Fibroblast of villous mesenchyme (primary cell): ENCODE results near the gene DNAJC22. TPM values are rescaled to one million over a fixed set of nuclear protein-coding genes. Genes with fewer than 3 reads are reported as not detected.

Experiments
- DNase-seq: peaks from one replicate; pipeline ENCODE4 v3.0.0-alpha.2; 2010; ENCODE audit warnings: low read depth
- H3K4me3 ChIP-seq: 2 replicates; pipeline ENCODE4 v1.5.1; 2011; ENCODE audit warnings: low read depth, mild to moderate bottlenecking, low read length
- total RNA-seq: library from RNA; depleted of rRNA; stranded (reverse); fragments of >200 nt; gene quantifications from 2 replicates; pipeline ENCODE4 v1.2.3, GENCODE V29; 2012
- TF ChIP-seq, protein P1 (sequence below): IDR thresholded peaks from 2 replicates; pipeline ENCODE4 v1.5.1; 2012; ENCODE audit warnings: low read depth, mild to moderate bottlenecking, low read length; ENCODE audit not compliant: insufficient read depth

Gene DNAJC22
- total RNA-seq, 1 donor, result 1.7 TPM

DNA sequence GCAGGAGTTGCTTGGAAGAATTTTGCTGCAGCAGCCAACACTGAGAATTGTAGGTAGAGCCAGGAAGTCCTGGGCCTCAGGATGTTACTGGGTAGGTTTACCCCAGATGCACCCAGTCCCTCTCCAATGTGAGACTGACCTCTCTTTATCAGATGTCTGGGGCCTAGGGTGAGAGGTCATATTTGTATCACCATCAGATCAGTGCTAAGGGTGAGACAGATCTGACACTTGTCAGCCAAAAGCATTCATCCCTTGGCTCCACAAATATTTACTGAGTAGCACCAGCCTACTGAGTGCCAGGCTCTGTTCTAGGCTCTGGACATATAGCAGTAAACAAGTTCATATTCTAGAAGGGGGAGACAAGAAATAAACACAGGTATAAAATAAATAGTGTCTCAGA is 19.3 kb upstream of the DNAJC22 start:
- no peak overlapping the region for H3K4me3 ChIP-seq
- TF ChIP-seq, protein P1, sequence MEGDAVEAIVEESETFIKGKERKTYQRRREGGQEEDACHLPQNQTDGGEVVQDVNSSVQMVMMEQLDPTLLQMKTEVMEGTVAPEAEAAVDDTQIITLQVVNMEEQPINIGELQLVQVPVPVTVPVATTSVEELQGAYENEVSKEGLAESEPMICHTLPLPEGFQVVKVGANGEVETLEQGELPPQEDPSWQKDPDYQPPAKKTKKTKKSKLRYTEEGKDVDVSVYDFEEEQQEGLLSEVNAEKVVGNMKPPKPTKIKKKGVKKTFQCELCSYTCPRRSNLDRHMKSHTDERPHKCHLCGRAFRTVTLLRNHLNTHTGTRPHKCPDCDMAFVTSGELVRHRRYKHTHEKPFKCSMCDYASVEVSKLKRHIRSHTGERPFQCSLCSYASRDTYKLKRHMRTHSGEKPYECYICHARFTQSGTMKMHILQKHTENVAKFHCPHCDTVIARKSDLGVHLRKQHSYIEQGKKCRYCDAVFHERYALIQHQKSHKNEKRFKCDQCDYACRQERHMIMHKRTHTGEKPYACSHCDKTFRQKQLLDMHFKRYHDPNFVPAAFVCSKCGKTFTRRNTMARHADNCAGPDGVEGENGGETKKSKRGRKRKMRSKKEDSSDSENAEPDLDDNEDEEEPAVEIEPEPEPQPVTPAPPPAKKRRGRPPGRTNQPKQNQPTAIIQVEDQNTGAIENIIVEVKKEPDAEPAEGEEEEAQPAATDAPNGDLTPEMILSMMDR, result no peak
- no peak for DNase-seq

DNA sequence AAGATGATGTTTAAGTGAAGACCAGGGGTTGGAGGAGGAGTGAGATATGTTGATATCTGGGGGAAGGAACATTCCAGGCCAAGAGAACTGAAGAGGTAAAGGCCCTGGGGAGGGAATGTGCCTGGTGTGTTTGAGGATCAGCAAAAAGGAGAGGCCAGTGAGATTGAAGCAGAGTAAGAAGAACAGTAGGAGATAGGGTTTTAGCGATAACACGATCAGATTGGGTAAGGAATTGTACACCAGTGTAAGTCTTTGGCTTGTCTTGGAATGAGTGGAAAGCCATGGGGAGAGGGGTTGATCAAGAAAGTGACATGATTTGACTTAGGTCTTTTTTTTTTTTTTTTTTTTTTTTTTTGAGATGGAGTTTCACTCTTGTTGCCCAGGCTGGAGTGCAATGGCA is 18.8 kb upstream of the DNAJC22 start:
- H3K4me3 ChIP-seq, result no peak overlapping the region
- DNase-seq, result no peak
- TF ChIP-seq, protein P1, result no peak

DNA sequence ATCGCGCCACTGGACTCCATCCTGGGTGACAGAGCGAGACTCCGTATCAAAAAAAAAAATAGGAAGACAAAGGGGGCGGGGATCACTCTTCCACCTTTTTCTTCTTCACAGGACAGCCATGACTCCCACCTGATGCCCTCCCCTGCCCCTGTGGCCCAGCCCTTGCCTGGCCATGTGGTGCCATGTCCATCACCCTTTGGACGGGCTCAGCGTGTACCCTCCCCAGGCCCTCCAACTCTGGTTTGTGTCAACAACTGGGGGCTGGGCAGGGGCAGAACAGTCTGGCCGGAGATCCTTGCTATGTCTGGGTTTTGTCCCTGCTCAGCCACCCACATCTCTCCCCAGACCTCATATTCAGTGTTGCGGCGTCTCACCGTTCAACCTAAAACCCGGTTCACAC is 17.9 kb upstream of the DNAJC22 start:
- no peak overlapping the region for H3K4me3 ChIP-seq
- TF ChIP-seq, protein P1, result no peak
- DNase-seq, result no peak

DNA sequence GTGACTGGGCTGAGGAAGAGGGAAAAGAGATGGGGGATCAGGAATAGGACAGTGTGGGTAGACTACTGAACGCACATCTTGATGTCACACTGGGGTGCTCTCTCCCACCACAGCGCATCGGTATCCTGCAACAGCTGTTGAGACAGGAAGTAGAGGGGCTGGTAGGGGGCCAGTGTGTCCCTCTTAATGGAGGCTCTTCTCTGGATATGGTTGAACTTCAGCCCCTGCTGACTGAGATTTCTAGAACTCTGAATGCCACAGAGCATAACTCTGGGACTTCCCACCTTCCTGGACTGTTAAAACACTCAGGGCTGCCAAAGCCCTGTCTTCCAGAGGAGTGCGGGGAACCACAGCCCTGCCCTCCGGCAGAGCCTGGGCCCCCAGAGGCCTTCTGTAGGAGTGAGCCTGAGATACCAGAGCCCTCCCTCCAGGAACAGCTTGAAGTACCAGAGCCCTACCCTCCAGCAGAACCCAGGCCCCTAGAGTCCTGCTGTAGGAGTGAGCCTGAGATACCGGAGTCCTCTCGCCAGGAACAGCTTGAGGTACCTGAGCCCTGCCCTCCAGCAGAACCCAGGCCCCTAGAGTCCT is 16.6 kb upstream of the DNAJC22 start:
- H3K4me3 ChIP-seq, result no peak overlapping the region
- TF ChIP-seq, protein P1, result no peak
- no peak for DNase-seq

DNA sequence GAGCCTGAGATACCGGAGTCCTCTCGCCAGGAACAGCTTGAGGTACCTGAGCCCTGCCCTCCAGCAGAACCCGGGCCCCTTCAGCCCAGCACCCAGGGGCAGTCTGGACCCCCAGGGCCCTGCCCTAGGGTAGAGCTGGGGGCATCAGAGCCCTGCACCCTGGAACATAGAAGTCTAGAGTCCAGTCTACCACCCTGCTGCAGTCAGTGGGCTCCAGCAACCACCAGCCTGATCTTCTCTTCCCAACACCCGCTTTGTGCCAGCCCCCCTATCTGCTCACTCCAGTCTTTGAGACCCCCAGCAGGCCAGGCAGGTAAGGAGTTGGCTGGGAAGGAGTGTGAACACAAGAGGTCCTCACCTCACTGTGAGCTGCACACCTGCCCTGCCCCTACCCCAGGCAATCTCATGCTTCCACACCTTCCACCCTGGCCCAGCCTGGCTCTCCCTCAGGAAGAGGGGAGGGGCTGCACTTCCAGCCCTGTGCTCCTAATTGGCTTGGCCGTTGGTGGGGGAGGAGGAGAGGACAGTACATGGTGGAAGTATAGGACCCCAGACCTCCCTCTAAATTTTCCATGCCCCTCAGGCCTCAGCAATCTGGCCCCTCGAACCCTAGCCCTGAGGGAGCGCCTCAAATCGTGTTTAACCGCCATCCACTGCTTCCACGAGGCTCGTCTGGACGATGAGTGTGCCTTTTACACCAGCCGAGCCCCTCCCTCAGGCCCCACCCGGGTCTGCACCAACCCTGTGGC is 15.9 kb upstream of the DNAJC22 start:
- TF ChIP-seq, protein P1, result no peak
- H3K4me3 ChIP-seq, result no peak overlapping the region
- no peak for DNase-seq

DNA sequence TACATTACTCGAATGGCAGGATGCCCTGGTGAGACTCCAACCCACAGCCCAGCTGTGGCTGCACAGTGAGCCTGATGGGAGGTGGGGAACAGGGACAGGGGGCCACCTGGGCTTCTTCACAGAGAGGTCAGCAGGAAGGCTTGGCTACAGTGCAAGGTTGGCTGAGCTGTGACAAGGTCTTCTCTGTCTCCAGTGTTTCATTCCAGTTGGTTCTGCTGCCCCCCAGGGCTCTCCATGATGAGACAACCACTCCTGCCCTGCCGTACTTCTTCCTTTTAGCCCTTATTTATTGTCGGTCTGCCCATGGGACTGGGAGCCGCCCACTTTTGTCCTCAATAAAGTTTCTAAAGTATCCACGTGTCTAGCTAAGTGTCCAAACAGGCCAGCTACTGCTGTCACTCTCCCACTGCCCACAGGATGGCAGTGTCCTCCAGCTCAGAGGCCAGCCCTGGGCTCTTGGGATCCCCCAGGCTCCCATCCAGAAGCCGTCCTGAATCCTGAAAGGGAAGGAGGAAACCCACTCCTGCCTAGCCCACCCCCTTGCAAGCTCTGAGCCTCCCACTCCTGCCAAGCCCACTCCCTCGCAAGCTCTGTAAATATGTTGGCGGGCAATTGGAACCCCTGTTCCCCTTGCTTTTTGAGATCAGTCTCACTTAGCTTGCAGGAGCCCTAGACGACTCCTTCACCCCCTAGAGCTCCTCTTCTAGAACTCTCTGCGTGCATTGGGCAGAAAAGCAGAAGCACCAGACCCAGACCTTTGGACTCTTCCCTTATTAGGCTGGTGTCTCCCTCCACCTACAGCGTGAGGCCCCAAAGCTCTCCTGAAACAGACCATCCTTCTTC is 15.1 kb upstream of the DNAJC22 start:
- peak; percentile 83 for DNase-seq
- TF ChIP-seq, protein P1, result peak; percentile 92

More for the DNA sequence above, 15.1 kb upstream of the DNAJC22 start:
- H3K4me3 ChIP-seq, result no peak overlapping the region
